ENCODE data around the gene DENND6A.

The DENND6A gene

GRCh38 chr3:57586778-57587177 lies 106.1 kb downstream of the DENND6A start:
- no peak for FAIRE-seq

GRCh38 chr3:57583544-57583943 lies 109.3 kb downstream of the DENND6A start:
- DNase-seq (ENCODE audit: extremely low spot score, insufficient read length, low read depth) (no peak), FAIRE-seq (no peak)

More at GRCh38 chr3:57586778-57587177, 106.1 kb downstream of the DENND6A start:
- no peak for DNase-seq (ENCODE audit: extremely low spot score, insufficient read length, low read depth)

- DNase-seq (ENCODE audit: extremely low spot score, insufficient read length, low read depth) (no peak), FAIRE-seq (no peak)
Measured at GRCh38 chr3:57582474-57583168, 110.3 kb downstream of the DENND6A start.

- DNase-seq (ENCODE audit: extremely low spot score, insufficient read length, low read depth) = no peak
- no peak for FAIRE-seq
Measured at GRCh38 chr3:57577801-57578200, 115.1 kb downstream of the DENND6A start.

- FAIRE-seq (no peak), DNase-seq (ENCODE audit: extremely low spot score, insufficient read length, low read depth) (no peak)
Measured at GRCh38 chr3:57575966-57576626, 116.8 kb downstream of the DENND6A start.
